ENCODE measurements around the gene NCOA1. TPM values are rescaled to one million over a fixed set of nuclear protein-coding genes. Genes with fewer than 3 reads are reported as not detected.

Gene NCOA1
- total RNA-seq, 2 donors from 2014 or later = 34.9 to 58.3 TPM

DNA sequence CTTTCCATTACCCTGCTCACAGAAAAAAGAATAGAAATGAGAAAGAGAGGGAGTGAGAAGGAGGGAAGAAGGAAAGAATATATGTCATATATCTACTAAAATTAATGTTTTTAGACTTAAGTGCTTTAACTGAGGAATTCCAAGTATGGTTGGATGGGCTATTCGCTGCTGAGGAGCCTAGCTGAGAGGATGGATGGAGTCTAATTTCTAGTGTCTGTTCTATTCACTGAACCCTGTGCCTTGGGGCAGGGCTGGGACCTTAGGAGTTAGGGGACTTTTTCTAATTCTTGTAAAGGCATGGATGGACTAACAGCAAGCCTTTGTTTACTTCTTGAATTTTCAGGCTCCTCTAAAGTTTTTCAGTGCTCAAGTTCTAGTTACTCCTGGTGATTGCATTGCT, 192.4 kb downstream of the NCOA1 start:
- H3K27me3 ChIP-seq (replicated peaks; ENCODE audit: insufficient read depth) = no peaks in the 10 kb centered on the region
- TF ChIP-seq, protein P1, sequence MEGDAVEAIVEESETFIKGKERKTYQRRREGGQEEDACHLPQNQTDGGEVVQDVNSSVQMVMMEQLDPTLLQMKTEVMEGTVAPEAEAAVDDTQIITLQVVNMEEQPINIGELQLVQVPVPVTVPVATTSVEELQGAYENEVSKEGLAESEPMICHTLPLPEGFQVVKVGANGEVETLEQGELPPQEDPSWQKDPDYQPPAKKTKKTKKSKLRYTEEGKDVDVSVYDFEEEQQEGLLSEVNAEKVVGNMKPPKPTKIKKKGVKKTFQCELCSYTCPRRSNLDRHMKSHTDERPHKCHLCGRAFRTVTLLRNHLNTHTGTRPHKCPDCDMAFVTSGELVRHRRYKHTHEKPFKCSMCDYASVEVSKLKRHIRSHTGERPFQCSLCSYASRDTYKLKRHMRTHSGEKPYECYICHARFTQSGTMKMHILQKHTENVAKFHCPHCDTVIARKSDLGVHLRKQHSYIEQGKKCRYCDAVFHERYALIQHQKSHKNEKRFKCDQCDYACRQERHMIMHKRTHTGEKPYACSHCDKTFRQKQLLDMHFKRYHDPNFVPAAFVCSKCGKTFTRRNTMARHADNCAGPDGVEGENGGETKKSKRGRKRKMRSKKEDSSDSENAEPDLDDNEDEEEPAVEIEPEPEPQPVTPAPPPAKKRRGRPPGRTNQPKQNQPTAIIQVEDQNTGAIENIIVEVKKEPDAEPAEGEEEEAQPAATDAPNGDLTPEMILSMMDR (IDR thresholded peaks at IDR 0.05) = no peak
- no peaks in the 10 kb centered on the region for H3K4me1 ChIP-seq (ENCODE audit: control insufficient read depth in 1 of 2, low read depth in 2 of 2)
- ATAC-seq (ENCODE audit: insufficient number of reproducible peaks, low FRiP score, low read depth) (no peak), DNase-seq (ENCODE audit: low spot score) (no peak)
- H3K27ac ChIP-seq = no peak overlapping the region
- H3K36me3 ChIP-seq = no peaks in the 10 kb centered on the region
- no peak overlapping the region for H3K4me3 ChIP-seq
- no peaks in the 10 kb centered on the region for H3K9me3 ChIP-seq

DNA sequence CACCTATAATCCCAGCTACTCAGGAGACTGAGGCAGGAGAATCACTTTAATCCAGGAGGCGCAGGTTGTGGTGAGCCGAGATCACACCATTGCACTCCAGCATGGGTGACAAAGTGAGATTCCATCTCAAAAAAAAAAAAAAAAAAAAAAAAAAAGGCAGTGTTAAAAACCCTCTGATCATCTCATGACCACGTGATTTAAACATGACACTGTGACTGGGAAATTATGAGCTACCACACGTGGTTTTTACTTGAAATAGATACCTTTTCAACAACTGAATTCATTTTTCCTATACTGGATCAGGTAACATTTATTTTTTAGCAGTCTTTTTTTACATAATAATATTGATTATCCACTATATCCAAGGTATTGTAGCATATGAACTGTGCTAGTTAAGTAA, 199.5 kb downstream of the NCOA1 start:
- Histone ChIP-seq H3K27me3 (replicated peaks; ENCODE audit: insufficient read depth) (no peaks in the 10 kb centered on the region), H3K27ac (no peak overlapping the region), H3K4me3 (no peak overlapping the region), H3K36me3 (no peaks in the 10 kb centered on the region), H3K9me3 (no peaks in the 10 kb centered on the region), H3K4me1 (ENCODE audit: control insufficient read depth in 1 of 2, low read depth in 2 of 2) (peaks cover 0 to 10% of the 10 kb centered on the region in 2 donors)
- no peak for DNase-seq (ENCODE audit: low spot score)
- no peak for ATAC-seq (ENCODE audit: insufficient number of reproducible peaks, low FRiP score, low read depth)
- TF ChIP-seq, protein P1 (IDR thresholded peaks at IDR 0.05) = no peak

DNA sequence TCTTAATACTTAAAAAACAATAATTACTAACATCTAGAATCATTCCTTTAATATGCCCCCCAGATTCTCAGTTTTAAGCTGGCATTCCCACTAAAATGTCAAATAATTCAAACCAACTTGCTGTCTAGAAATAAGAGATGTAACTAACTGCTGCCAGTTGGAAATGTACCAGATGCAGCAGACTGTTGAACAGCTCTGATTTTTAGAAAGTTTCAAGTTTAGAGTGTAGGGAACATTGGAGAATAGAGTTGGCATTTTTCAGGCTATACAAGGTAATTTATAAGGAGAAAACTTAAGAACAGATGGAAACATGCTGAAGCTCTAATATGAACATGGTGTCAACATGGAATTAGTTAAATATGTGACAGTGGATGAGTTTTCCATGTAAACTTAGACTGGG, 200.8 kb downstream of the NCOA1 start:
- H3K9me3 ChIP-seq = no peaks in the 10 kb centered on the region
- H3K4me3 ChIP-seq = no peak overlapping the region
- no peaks in the 10 kb centered on the region for H3K27me3 ChIP-seq (replicated peaks; ENCODE audit: insufficient read depth)
- no peak overlapping the region for H3K27ac ChIP-seq
- ATAC-seq (ENCODE audit: insufficient number of reproducible peaks, low FRiP score, low read depth) (no peak), DNase-seq (ENCODE audit: low spot score) (no peak)
- H3K36me3 ChIP-seq = no peaks in the 10 kb centered on the region
- TF ChIP-seq, protein P1 (IDR thresholded peaks at IDR 0.05) = no peak
- peaks cover 0 to 10% of the 10 kb centered on the region in 2 donors for H3K4me1 ChIP-seq (ENCODE audit: control insufficient read depth in 1 of 2, low read depth in 2 of 2)

DNA sequence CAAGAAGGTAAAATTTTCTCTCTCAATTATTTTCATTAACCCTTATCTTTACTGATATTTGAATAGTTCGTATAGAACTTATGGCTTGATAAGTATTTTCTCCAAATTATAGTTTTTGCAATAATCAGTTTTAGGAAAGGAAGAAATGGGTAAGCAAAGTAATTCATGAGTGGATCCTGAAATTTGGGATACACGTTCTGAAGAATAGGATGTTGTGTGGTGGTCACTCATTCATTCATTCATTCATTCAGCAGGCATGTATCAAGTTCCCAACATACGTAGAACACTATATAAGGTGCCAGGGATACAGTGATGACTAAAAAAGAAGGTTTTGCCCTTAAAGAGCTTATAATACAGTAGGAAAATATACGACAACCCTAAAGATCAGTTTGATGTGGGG, 206.7 kb downstream of the NCOA1 start:
- ATAC-seq (ENCODE audit: insufficient number of reproducible peaks, low FRiP score, low read depth) (no peak), DNase-seq (ENCODE audit: low spot score) (no peak)
- Histone ChIP-seq H3K27ac (no peak overlapping the region), H3K4me1 (ENCODE audit: control insufficient read depth in 1 of 2, low read depth in 2 of 2) (peaks cover 6 to 7% of the 10 kb centered on the region in 2 donors), H3K36me3 (no peaks in the 10 kb centered on the region), H3K4me3 (no peak overlapping the region), H3K9me3 (no peaks in the 10 kb centered on the region), H3K27me3 (replicated peaks; ENCODE audit: insufficient read depth) (no peaks in the 10 kb centered on the region)
- TF ChIP-seq, protein P1 (IDR thresholded peaks at IDR 0.05) = no peak

DNA sequence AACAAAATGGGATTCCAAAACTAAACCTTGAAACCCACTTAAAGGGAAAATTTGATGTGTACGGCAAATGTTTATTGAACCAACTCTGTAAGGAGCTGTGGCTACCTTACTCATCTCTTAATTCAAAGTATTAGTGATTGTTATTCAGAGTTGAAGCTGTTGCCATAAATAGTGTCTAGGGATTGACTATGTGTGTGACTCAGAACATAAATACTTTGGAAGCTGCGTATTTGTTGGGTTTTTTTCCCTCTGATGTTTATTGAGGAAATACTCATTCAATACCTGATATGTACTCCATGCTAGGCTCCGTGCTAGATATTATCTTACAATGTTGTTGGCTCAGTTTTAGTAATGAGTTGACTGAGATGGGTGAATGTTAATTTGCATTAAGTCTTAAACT, 211.7 kb downstream of the NCOA1 start:
- no peaks in the 10 kb centered on the region for H3K9me3 ChIP-seq
- H3K4me3 ChIP-seq = no peak overlapping the region
- H3K27me3 ChIP-seq (replicated peaks; ENCODE audit: insufficient read depth) = no peaks in the 10 kb centered on the region
- TF ChIP-seq, protein P1 (IDR thresholded peaks at IDR 0.05) = no peak
- DNase-seq (ENCODE audit: low spot score) (no peak), ATAC-seq (ENCODE audit: insufficient number of reproducible peaks, low FRiP score, low read depth) (no peak)
- H3K4me1 ChIP-seq (ENCODE audit: control insufficient read depth in 1 of 2, low read depth in 2 of 2) = peaks cover 6 to 15% of the 10 kb centered on the region in 2 donors
- H3K36me3 ChIP-seq = peaks cover 8% of the 10 kb centered on the region
- H3K27ac ChIP-seq = no peak overlapping the region
